Upper lobe of left lung (tissue), 6 donors: Measurements from ENCODE around the gene SLC13A3. TPM values are rescaled to one million over a fixed set of nuclear protein-coding genes. Genes with fewer than 3 reads are reported as not detected.

Source experiments
- ATAC-seq, 2 donors: fragments of 200-7000 bp; cut with Tn5 transposase; one replicate each; pipeline ENCODE4 v1.9.1; 2022; ENCODE audit warnings: mild to moderate bottlenecking in 2 of 2, moderate library complexity in 2 of 2; ENCODE audit not compliant: low FRiP score in 2 of 2
- DNase-seq, 2 donors: peaks; one replicate each; pipeline ENCODE4 v3.0.0-alpha.2; 2019 to 2020
- H3K27ac ChIP-seq, 4 donors: fragments of 200-600 bp; sonication (generic); one replicate each; pipeline ENCODE4 v1.5.1; 2016 to 2019
- H3K27me3 ChIP-seq, 4 donors: fragments of 200-600 bp; sonication (generic); one replicate each; pipeline ENCODE4 v1.5.1; 2017 to 2019
- H3K36me3 ChIP-seq, 4 donors: fragments of 200-600 bp; sonication (generic); one replicate each; pipeline ENCODE4 v1.5.1; 2016 to 2019
- H3K4me1 ChIP-seq, 4 donors: fragments of 200-600 bp; sonication (generic); one replicate each; pipeline ENCODE4 v1.5.1; 2018 to 2019
- H3K4me3 ChIP-seq, 4 donors: fragments of 200-600 bp; sonication (generic); one replicate each; pipeline ENCODE4 v1.5.1; 2017 to 2019; ENCODE audit warnings: mild to moderate bottlenecking in 2 of 4, moderate library complexity in 1 of 4
- H3K9me3 ChIP-seq, 4 donors: fragments of 200-600 bp; sonication (generic); one replicate each; pipeline ENCODE4 v1.5.1; 2018 to 2019
- CTCF ChIP-seq, 6 experiments: fragments of 450-650 bp in 4 of 6; fragments of 200-600 bp in 2 of 6; sonication (generic) in 2 of 6; IDR thresholded peaks; one replicate each; pipeline ENCODE4 v1.5.1; 2016 to 2019; ENCODE audit warnings: antibody characterized with exemption in 6 of 6
- EP300 ChIP-seq, 4 donors: sonication (generic); formaldehyde crosslinking; IDR thresholded peaks; one replicate each; pipeline ENCODE4 v1.5.1; 2017; ENCODE audit warnings: antibody characterized with exemption in 4 of 4, control low read depth in 2 of 4
- POLR2A ChIP-seq, 4 donors: fragments of 450-650 bp; IDR thresholded peaks; one replicate each; pipeline ENCODE4 v1.5.1; 2016 to 2017; ENCODE audit warnings: antibody characterized with exemption in 4 of 4, mild to moderate bottlenecking in 2 of 4
- POLR2AphosphoS5 ChIP-seq, 2 donors: sonication (generic); formaldehyde crosslinking; IDR thresholded peaks; one replicate each; pipeline ENCODE4 v1.5.1; 2017; ENCODE audit warnings: antibody characterized with exemption in 2 of 2
- WGBS, 2 donors: methylation state at CpG; one replicate each; pipeline ENCODE4 v1.1.5; 2017 to 2018; 5-methylcytosine and 5-hydroxymethylcytosine counted together
- total RNA-seq, 6 donors: library from RNA; depleted of rRNA in 4 of 6; stranded (reverse); fragments of >200 nt in 4 of 6; gene quantifications; one replicate each; pipeline versions ENCODE4 v1.1.0 to v1.2.1, GENCODE V29; 2016 to 2021
- donor health status: DM: no; HTN: no; CAD: no; lungs with moderate emphysema.
- donor health status: DM: no; HTN: yes; CAD: no; lungs with severe emphysema.

Gene SLC13A3
- total RNA-seq, 6 donors from 2014 or later: 0.88 to 11.5 (median 1.3) TPM

GRCh38 chr20:46621492-46621891 lies 29.8 kb downstream of the SLC13A3 start:
- H3K27me3 ChIP-seq: no peaks in the 10 kb centered on the region
- TF ChIP-seq POLR2A (IDR thresholded peaks at IDR 0.05) (no peak), POLR2AphosphoS5 (IDR thresholded peaks at IDR 0.05) (no peak), CTCF (IDR thresholded peaks at IDR 0.05) (no peak), EP300 (IDR thresholded peaks at IDR 0.05) (no peak)
- no peaks in the 10 kb centered on the region for H3K4me1 ChIP-seq
- DNase-seq: no peak
- H3K9me3 ChIP-seq: peaks cover 0 to 10% (median 1%) of the 10 kb centered on the region in 4 donors
- H3K36me3 ChIP-seq: no peaks in the 10 kb centered on the region
- no peak overlapping the region for H3K27ac ChIP-seq
- WGBS, 2 donors: 76 to 80% methylated on average over 4 of the region's 4 CpGs
- no peak for ATAC-seq
- H3K4me3 ChIP-seq: no peak overlapping the region

GRCh38 chr20:46619445-46619844 lies 31.8 kb downstream of the SLC13A3 start:
- no peak for ATAC-seq
- Histone ChIP-seq H3K4me3 (no peak overlapping the region), H3K36me3 (no peaks in the 10 kb centered on the region), H3K4me1 (no peaks in the 10 kb centered on the region), H3K27ac (no peak overlapping the region), H3K9me3 (peaks cover 0 to 7% (median 1%) of the 10 kb centered on the region in 4 donors), H3K27me3 (no peaks in the 10 kb centered on the region)
- TF ChIP-seq EP300 (IDR thresholded peaks at IDR 0.05) (no peak), POLR2AphosphoS5 (IDR thresholded peaks at IDR 0.05) (no peak), CTCF (IDR thresholded peaks at IDR 0.05) (no peak), POLR2A (IDR thresholded peaks at IDR 0.05) (no peak)
- no peak for DNase-seq
- WGBS, 2 donors: 75 to 83% methylated on average over 2 of the region's 2 CpGs

- DNase-seq: no peak
Observed at GRCh38 chr20:46618316-46619100, 32.8 kb downstream of the SLC13A3 start.

GRCh38 chr20:46614503-46614902 lies 36.8 kb downstream of the SLC13A3 start:
- peaks cover 0 to 3% (median 0%) of the 10 kb centered on the region in 4 donors for H3K9me3 ChIP-seq
- no peak overlapping the region for H3K4me3 ChIP-seq
- no peak for TF ChIP-seq POLR2A (IDR thresholded peaks at IDR 0.05)
- no peak for TF ChIP-seq CTCF (IDR thresholded peaks at IDR 0.05)
- no peak for TF ChIP-seq EP300 (IDR thresholded peaks at IDR 0.05)
- no peak for TF ChIP-seq POLR2AphosphoS5 (IDR thresholded peaks at IDR 0.05)
- WGBS, 2 donors: 80 to 100% methylated on average over 1 of the region's 1 CpG
- no peaks in the 10 kb centered on the region for H3K27me3 ChIP-seq
- no peak for ATAC-seq
- H3K4me1 ChIP-seq: no peaks in the 10 kb centered on the region
- no peak overlapping the region for H3K27ac ChIP-seq
- no peaks in the 10 kb centered on the region for H3K36me3 ChIP-seq
- no peak for DNase-seq

More at GRCh38 chr20:46618316-46619100, 32.8 kb downstream of the SLC13A3 start:
- no peak for ATAC-seq
- no peak for TF ChIP-seq CTCF (IDR thresholded peaks at IDR 0.05)
- TF ChIP-seq EP300 (IDR thresholded peaks at IDR 0.05): no peak
- no peak for TF ChIP-seq POLR2AphosphoS5 (IDR thresholded peaks at IDR 0.05)
- Histone ChIP-seq H3K4me3 (no peak overlapping the region), H3K9me3 (no peaks in the 10 kb centered on the region), H3K4me1 (no peaks in the 10 kb centered on the region), H3K27me3 (no peaks in the 10 kb centered on the region), H3K27ac (no peak overlapping the region), H3K36me3 (no peaks in the 10 kb centered on the region)
- 82 to 91% methylated on average over 7 of the region's 7 CpGs for WGBS, 2 donors

GRCh38 chr20:46610145-46610544 lies 41.1 kb downstream of the SLC13A3 start:
- Histone ChIP-seq H3K4me3 (no peak overlapping the region), H3K27me3 (no peaks in the 10 kb centered on the region), H3K9me3 (peaks cover 0 to 3% (median 0%) of the 10 kb centered on the region in 4 donors), H3K4me1 (no peaks in the 10 kb centered on the region), H3K27ac (no peak overlapping the region), H3K36me3 (no peaks in the 10 kb centered on the region)
- TF ChIP-seq CTCF (IDR thresholded peaks at IDR 0.05): no peak
- TF ChIP-seq POLR2A (IDR thresholded peaks at IDR 0.05): no peak
- TF ChIP-seq EP300 (IDR thresholded peaks at IDR 0.05): no peak
- no peak for TF ChIP-seq POLR2AphosphoS5 (IDR thresholded peaks at IDR 0.05)
- ATAC-seq: no peak
- WGBS, 2 donors: 97 to 100% methylated on average over 2 of the region's 2 CpGs
- no peak for DNase-seq
